HepG2 (cell line): ENCODE data around the gene CDC37L1.

ENCODE experiments used
- CTCF ChIP-seq: sonication (generic); formaldehyde crosslinking; IDR thresholded peaks from 2 replicates; pipeline ENCODE4 v1.5.0; 2020; ENCODE audit warnings: mild to moderate bottlenecking, missing genetic modification reagents, moderate library complexity
- DZIP1 ChIP-seq: sonication (generic); formaldehyde crosslinking; IDR thresholded peaks from 2 replicates; pipeline ENCODE4 v1.5.0; 2020; ENCODE audit warnings: mild to moderate bottlenecking, missing genetic modification reagents
- ERF ChIP-seq: IDR thresholded peaks from 2 replicates; pipeline ENCODE4 v1.6.1; 2018; ENCODE audit warnings: missing biosample characterization, missing genetic modification reagents
- FOXK1 ChIP-seq: sonication (generic); formaldehyde crosslinking; IDR thresholded peaks from 2 replicates; pipeline ENCODE4 v1.4.0; 2020; ENCODE audit warnings: low read depth, missing genetic modification reagents, borderline replicate concordance
- GABPA ChIP-seq, 2 experiments: IDR thresholded peaks; 2 replicates each; pipeline ENCODE4 v1.6.1; 2011 to 2016; ENCODE audit warnings: low read depth in 2 of 2, low read length in 1 of 2, missing biosample characterization in 1 of 2, missing genetic modification characterization in 1 of 2
- MEIS2 ChIP-seq: sonication (generic); formaldehyde crosslinking; IDR thresholded peaks from 2 replicates; pipeline ENCODE4 v1.9.0; 2021; ENCODE audit warnings: mild to moderate bottlenecking, missing genetic modification reagents
- NFYB ChIP-seq: sonication (generic); formaldehyde crosslinking; IDR thresholded peaks from 2 replicates; pipeline ENCODE4 v1.4.0; 2020; ENCODE audit warnings: missing genetic modification reagents
- SAP130 ChIP-seq: IDR thresholded peaks from 2 replicates; pipeline ENCODE4 v1.6.1; 2016; ENCODE audit warnings: low read depth
- ZNF512 ChIP-seq: sonication (generic); formaldehyde crosslinking; IDR thresholded peaks from 2 replicates; pipeline ENCODE4 v1.4.0; 2020; ENCODE audit warnings: mild to moderate bottlenecking, missing genetic modification reagents
- ZNF790 ChIP-seq: sonication (generic); formaldehyde crosslinking; IDR thresholded peaks from 2 replicates; pipeline ENCODE4 v1.8.0; 2022; ENCODE audit warnings: missing genetic modification reagents, mild to moderate bottlenecking, borderline replicate concordance

- TF ChIP-seq CTCF (no peak), GABPA (IDR thresholded peaks at IDR 0.05; ENCODE audit: low read depth, low read length) (no peak), GABPA (CRISPR knock-in tag; IDR thresholded peaks at IDR 0.05; ENCODE audit: low read depth) (no peak), FOXK1 (CRISPR knock-in tag) (no peak), ZNF512 (CRISPR knock-in tag) (no peak), NFYB (no peak), DZIP1 (CRISPR knock-in tag) (no peak), ZNF790 (CRISPR knock-in tag) (no peak), ERF (CRISPR knock-in tag) (no peak), SAP130 (no peak), MEIS2 (CRISPR knock-in tag) (no peak)
Observed at GRCh38 chr9:4734150-4734549, 54.8 kb downstream of the CDC37L1 start.
